ENCODE results near the gene FBXO34. TPM values are rescaled to one million over a fixed set of nuclear protein-coding genes. Genes with fewer than 3 reads are reported as not detected.
A peak's percentile ranks its signal among the peaks of the same experiment; 100 is the strongest.

Gene FBXO34, protein sequence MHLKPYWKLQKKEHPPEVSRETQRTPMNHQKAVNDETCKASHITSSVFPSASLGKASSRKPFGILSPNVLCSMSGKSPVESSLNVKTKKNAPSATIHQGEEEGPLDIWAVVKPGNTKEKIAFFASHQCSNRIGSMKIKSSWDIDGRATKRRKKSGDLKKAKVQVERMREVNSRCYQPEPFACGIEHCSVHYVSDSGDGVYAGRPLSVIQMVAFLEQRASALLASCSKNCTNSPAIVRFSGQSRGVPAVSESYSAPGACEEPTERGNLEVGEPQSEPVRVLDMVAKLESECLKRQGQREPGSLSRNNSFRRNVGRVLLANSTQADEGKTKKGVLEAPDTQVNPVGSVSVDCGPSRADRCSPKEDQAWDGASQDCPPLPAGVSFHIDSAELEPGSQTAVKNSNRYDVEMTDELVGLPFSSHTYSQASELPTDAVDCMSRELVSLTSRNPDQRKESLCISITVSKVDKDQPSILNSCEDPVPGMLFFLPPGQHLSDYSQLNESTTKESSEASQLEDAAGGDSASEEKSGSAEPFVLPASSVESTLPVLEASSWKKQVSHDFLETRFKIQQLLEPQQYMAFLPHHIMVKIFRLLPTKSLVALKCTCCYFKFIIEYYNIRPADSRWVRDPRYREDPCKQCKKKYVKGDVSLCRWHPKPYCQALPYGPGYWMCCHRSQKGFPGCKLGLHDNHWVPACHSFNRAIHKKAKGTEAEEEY
- polyA plus RNA-seq (2013): 11.5 TPM in 2 replicates

GRCh38 chr14:55270832-55271571 lies at the start of gene FBXO34:
Gene FBXO34 (plus strand): TSS chr14:55271421. CDS start chr14:55350391, 78,970 bp downstream.
- Histone ChIP-seq H3K14ac (ENCODE audit: low read length) (peak within 1 kb of the TSS; percentile 99), H3K18ac (ENCODE audit: low read length) (peak within 1 kb of the TSS; percentile 99), H3K79me2 (ENCODE audit: control insufficient read depth, insufficient read depth, low read length, poor library complexity) (peaks cover 7% of the 10 kb centered on the region), H3K23ac (ENCODE audit: low read length) (no peak within 1 kb of the TSS), H3K27me3 (ENCODE audit: insufficient read depth, low read length) (no peaks in the 10 kb centered on the region), H2AK5ac (ENCODE audit: low read length) (peak within 1 kb of the TSS; percentile 69), H4K12ac (ENCODE audit: low read depth, low read length) (peak within 1 kb of the TSS; percentile 33), H3K9ac (ENCODE audit: low read length) (peak within 1 kb of the TSS; percentile 57), H3K36me3 (ENCODE audit: control insufficient read depth in 1 of 2, insufficient read depth in 2 of 2, low read length in 2 of 2) (no peaks in the 10 kb centered on the region), H3K9me3 (ENCODE audit: insufficient read depth, low read depth, low read length) (no peaks in the 10 kb centered on the region), H3K4me1 (ENCODE audit: control insufficient read depth in 1 of 2, insufficient read depth in 2 of 2, low read length in 2 of 2) (peaks cover 0 to 4% of the 10 kb centered on the region in 2 experiments), H3K27ac (ENCODE audit: low read depth, low read length) (peak within 1 kb of the TSS; percentile 75), H3K4ac (ENCODE audit: low read depth, low read length) (peak within 1 kb of the TSS; percentile 99), H2BK120ac (ENCODE audit: insufficient read depth, low read length, poor library complexity) (peak within 1 kb of the TSS; percentile 97), H3K4me3 (ENCODE audit: low read depth, low read length) (peak within 1 kb of the TSS; percentile 88), H4K8ac (ENCODE audit: low read depth, low read length) (peak within 1 kb of the TSS; percentile 94), H4K91ac (ENCODE audit: low read depth, low read length) (peak within 1 kb of the TSS; percentile 84), H2BK5ac (ENCODE audit: low read depth, low read length, poor library complexity) (peak within 1 kb of the TSS; percentile 78), H3K4me2 (ENCODE audit: low read length) (peak within 1 kb of the TSS; percentile 54), H2BK12ac (ENCODE audit: low read length) (no peak within 1 kb of the TSS), H3K79me1 (ENCODE audit: low read length) (peaks cover 7% of the 10 kb centered on the region), H2AFZ (ENCODE audit: insufficient read depth, low read length, poor library complexity) (peak within 1 kb of the TSS; percentile 92)
- WGBS (ENCODE audit: extremely low coverage, insufficient coverage, insufficient read length): no CpG with 5 or more reads among the region's 49 CpGs
- peak; percentile 98 to 100 for DNase-seq

- H4K12ac ChIP-seq (ENCODE audit: low read depth, low read length): no peak overlapping the region
- H3K36me3 ChIP-seq (ENCODE audit: control insufficient read depth in 1 of 2, insufficient read depth in 2 of 2, low read length in 2 of 2): no peaks in the 10 kb centered on the region
- H3K79me1 ChIP-seq (ENCODE audit: low read length): no peaks in the 10 kb centered on the region
- H4K8ac ChIP-seq (ENCODE audit: low read depth, low read length): no peak overlapping the region
- no peaks in the 10 kb centered on the region for H3K27me3 ChIP-seq (ENCODE audit: insufficient read depth, low read length)
- H2AFZ ChIP-seq (ENCODE audit: insufficient read depth, low read length, poor library complexity): no peak overlapping the region
- H4K91ac ChIP-seq (ENCODE audit: low read depth, low read length): no peak overlapping the region
- H3K23ac ChIP-seq (ENCODE audit: low read length): no peak overlapping the region
- no peak overlapping the region for H3K18ac ChIP-seq (ENCODE audit: low read length)
- H3K14ac ChIP-seq (ENCODE audit: low read length): no peak overlapping the region
- H3K9ac ChIP-seq (ENCODE audit: low read length): no peak overlapping the region
- DNase-seq: no peak
- no peak overlapping the region for H3K4me3 ChIP-seq (ENCODE audit: low read depth, low read length)
- no peak overlapping the region for H2BK5ac ChIP-seq (ENCODE audit: low read depth, low read length, poor library complexity)
- H2AK5ac ChIP-seq (ENCODE audit: low read length): no peak overlapping the region
- no peaks in the 10 kb centered on the region for H3K4me1 ChIP-seq (ENCODE audit: control insufficient read depth in 1 of 2, insufficient read depth in 2 of 2, low read length in 2 of 2)
- no peak overlapping the region for H3K27ac ChIP-seq (ENCODE audit: low read depth, low read length)
- no peak overlapping the region for H3K4me2 ChIP-seq (ENCODE audit: low read length)
- no peak overlapping the region for H2BK120ac ChIP-seq (ENCODE audit: insufficient read depth, low read length, poor library complexity)
- H3K79me2 ChIP-seq (ENCODE audit: control insufficient read depth, insufficient read depth, low read length, poor library complexity): no peaks in the 10 kb centered on the region
- no peaks in the 10 kb centered on the region for H3K9me3 ChIP-seq (ENCODE audit: insufficient read depth, low read depth, low read length)
- no peak overlapping the region for H2BK12ac ChIP-seq (ENCODE audit: low read length)
- H3K4ac ChIP-seq (ENCODE audit: low read depth, low read length): no peak overlapping the region
Observed at GRCh38 chr14:55221968-55222367, 49.3 kb upstream of the FBXO34 start.

DNA sequence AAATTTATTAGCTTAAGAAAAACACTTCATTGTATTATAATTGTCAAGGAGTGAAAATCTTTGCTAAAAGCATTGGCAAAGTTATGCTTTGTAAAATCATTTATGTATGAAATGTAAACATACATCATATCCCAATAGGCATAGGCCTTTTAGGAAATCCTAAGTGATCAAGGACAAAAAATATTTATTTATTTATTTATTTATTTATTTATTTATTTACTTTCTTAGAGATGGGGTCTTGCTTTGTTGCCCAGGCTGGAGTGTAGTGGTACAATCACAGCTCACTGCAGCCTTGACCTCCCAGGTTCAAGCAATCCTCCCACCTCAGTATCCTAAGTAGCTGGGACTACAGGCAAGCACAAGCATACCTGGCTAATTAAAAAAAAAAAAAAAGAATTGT lies 47.9 kb upstream of the FBXO34 start:
- Histone ChIP-seq H3K14ac (ENCODE audit: low read length) (no peak overlapping the region), H3K79me1 (ENCODE audit: low read length) (no peaks in the 10 kb centered on the region)

GRCh38 chr14:55228261-55228660 lies 43.0 kb upstream of the FBXO34 start:
- Histone ChIP-seq H3K36me3 (ENCODE audit: control insufficient read depth in 1 of 2, insufficient read depth in 2 of 2, low read length in 2 of 2) (no peaks in the 10 kb centered on the region), H2BK12ac (ENCODE audit: low read length) (no peak overlapping the region), H4K8ac (ENCODE audit: low read depth, low read length) (no peak overlapping the region), H3K4me3 (ENCODE audit: low read depth, low read length) (no peak overlapping the region), H4K91ac (ENCODE audit: low read depth, low read length) (no peak overlapping the region), H2AK5ac (ENCODE audit: low read length) (no peak overlapping the region), H3K27ac (ENCODE audit: low read depth, low read length) (no peak overlapping the region), H3K79me1 (ENCODE audit: low read length) (no peaks in the 10 kb centered on the region), H3K4me1 (ENCODE audit: control insufficient read depth in 1 of 2, insufficient read depth in 2 of 2, low read length in 2 of 2) (no peaks in the 10 kb centered on the region), H2BK120ac (ENCODE audit: insufficient read depth, low read length, poor library complexity) (no peak overlapping the region), H3K27me3 (ENCODE audit: insufficient read depth, low read length) (no peaks in the 10 kb centered on the region), H2AFZ (ENCODE audit: insufficient read depth, low read length, poor library complexity) (no peak overlapping the region), H3K4me2 (ENCODE audit: low read length) (no peak overlapping the region), H3K9me3 (ENCODE audit: insufficient read depth, low read depth, low read length) (no peaks in the 10 kb centered on the region), H3K23ac (ENCODE audit: low read length) (no peak overlapping the region), H2BK5ac (ENCODE audit: low read depth, low read length, poor library complexity) (no peak overlapping the region), H3K9ac (ENCODE audit: low read length) (no peak overlapping the region), H3K14ac (ENCODE audit: low read length) (no peak overlapping the region), H3K4ac (ENCODE audit: low read depth, low read length) (no peak overlapping the region), H3K79me2 (ENCODE audit: control insufficient read depth, insufficient read depth, low read length, poor library complexity) (no peaks in the 10 kb centered on the region), H3K18ac (ENCODE audit: low read length) (no peak overlapping the region), H4K12ac (ENCODE audit: low read depth, low read length) (no peak overlapping the region)
- no peak for DNase-seq
- WGBS (ENCODE audit: extremely low coverage, insufficient coverage, insufficient read length): no CpG with 5 or more reads among the region's 2 CpGs

More for the DNA sequence above, 47.9 kb upstream of the FBXO34 start:
- Histone ChIP-seq H3K9me3 (ENCODE audit: insufficient read depth, low read depth, low read length) (no peaks in the 10 kb centered on the region), H2BK12ac (ENCODE audit: low read length) (no peak overlapping the region), H3K9ac (ENCODE audit: low read length) (no peak overlapping the region), H2BK5ac (ENCODE audit: low read depth, low read length, poor library complexity) (no peak overlapping the region), H4K12ac (ENCODE audit: low read depth, low read length) (no peak overlapping the region), H3K36me3 (ENCODE audit: control insufficient read depth in 1 of 2, insufficient read depth in 2 of 2, low read length in 2 of 2) (no peaks in the 10 kb centered on the region), H3K79me2 (ENCODE audit: control insufficient read depth, insufficient read depth, low read length, poor library complexity) (no peaks in the 10 kb centered on the region), H2AFZ (ENCODE audit: insufficient read depth, low read length, poor library complexity) (no peak overlapping the region), H3K27ac (ENCODE audit: low read depth, low read length) (no peak overlapping the region), H3K4ac (ENCODE audit: low read depth, low read length) (no peak overlapping the region), H3K4me1 (ENCODE audit: control insufficient read depth in 1 of 2, insufficient read depth in 2 of 2, low read length in 2 of 2) (no peaks in the 10 kb centered on the region), H2AK5ac (ENCODE audit: low read length) (no peak overlapping the region), H3K4me2 (ENCODE audit: low read length) (no peak overlapping the region), H3K18ac (ENCODE audit: low read length) (no peak overlapping the region), H3K27me3 (ENCODE audit: insufficient read depth, low read length) (no peaks in the 10 kb centered on the region), H3K23ac (ENCODE audit: low read length) (no peak overlapping the region), H4K91ac (ENCODE audit: low read depth, low read length) (no peak overlapping the region), H3K4me3 (ENCODE audit: low read depth, low read length) (no peak overlapping the region), H4K8ac (ENCODE audit: low read depth, low read length) (no peak overlapping the region), H2BK120ac (ENCODE audit: insufficient read depth, low read length, poor library complexity) (no peak overlapping the region)
- DNase-seq: no peak

Measured in trophoblast cell (in vitro differentiated cells and primary cell).